ENCODE results near the gene TSHB. TPM values are rescaled to one million over a fixed set of nuclear protein-coding genes. Genes with fewer than 3 reads are reported as not detected.

Gene TSHB
- total and polyA plus RNA-seq, 2 experiments from 2014 or later: not detected

DNA sequence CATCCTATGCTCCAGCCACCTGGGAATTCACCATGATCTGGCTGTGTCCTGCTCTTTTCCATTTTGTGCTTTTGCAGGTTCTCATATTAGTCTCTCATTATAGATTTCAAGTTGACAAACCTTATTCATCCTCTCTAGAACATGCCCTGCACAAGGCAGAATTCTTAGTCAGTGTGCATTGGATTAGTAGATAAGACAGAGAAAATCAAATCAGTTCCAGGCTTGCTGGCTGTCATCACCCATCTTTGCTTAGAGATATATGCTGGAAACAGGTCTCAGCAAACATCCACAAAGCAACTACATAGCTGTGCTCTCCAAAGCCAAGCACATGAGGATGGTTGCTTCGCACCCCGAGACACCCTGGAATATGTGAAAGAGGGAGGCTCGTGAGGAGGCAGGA is 34.8 kb downstream of the TSHB start:
- Histone ChIP-seq H3K9ac (no peak overlapping the region), H3K4me3 (no peak overlapping the region), H2AFZ (no peak overlapping the region), H3K9me2 (ENCODE audit: insufficient read depth) (no peaks in the 10 kb centered on the region), H3K27ac (no peak overlapping the region), H3K27me3 (replicated peaks; ENCODE audit: insufficient read depth) (no peaks in the 10 kb centered on the region), H3K36me3 (ENCODE audit: low read depth) (no peaks in the 10 kb centered on the region), H3F3A (ENCODE audit: insufficient read depth) (peaks cover 27% of the 10 kb centered on the region), H3K4me2 (ENCODE audit: unreplicated experiment) (no peak overlapping the region), H3K9me3 (ENCODE audit: low read depth) (no peaks in the 10 kb centered on the region), H4K20me1 (ENCODE audit: insufficient read depth) (no peaks in the 10 kb centered on the region), H3K79me2 (ENCODE audit: insufficient read depth) (no peaks in the 10 kb centered on the region), H3K4me1 (ENCODE audit: insufficient read depth) (peaks cover 26% of the 10 kb centered on the region)
- in situ Hi-C loops (cut with MboI): no loop called here
- TF ChIP-seq EZH2 (IDR thresholded peaks at IDR 0.05; ENCODE audit: insufficient read depth, poor library complexity, severe bottlenecking) (no peak), EZH2phosphoT487 (IDR thresholded peaks at IDR 0.05; ENCODE audit: insufficient read depth, low read depth) (no peak)
- WGBS, 2 experiments (ENCODE audit: low coverage in 1 of 2, low lambda C conversion rate in 2 of 2, missing lambda C conversion rate in 2 of 2): 72 to 79% methylated on average over 3 of the region's 3 CpGs
- DNase-seq: no peak

DNA sequence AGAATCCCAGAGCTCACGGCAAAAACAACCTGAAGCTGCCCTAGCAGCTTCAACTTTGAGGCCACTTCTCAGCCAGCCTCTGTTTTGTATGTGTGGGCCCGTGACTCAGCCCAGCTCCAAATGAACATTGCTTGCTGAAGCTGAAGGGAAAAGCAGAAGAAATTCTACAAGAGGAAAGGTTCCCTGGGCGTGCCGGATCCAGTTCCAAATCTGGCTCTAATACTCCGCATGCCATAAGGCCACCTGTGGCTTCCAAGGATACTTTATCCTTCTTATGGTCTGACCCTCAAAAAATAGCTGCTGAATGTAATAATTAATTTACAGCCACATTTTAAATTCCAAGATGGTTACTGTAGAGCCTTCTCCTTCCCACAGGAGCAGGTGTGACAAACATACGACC is 35.4 kb downstream of the TSHB start:
- H3K79me2 ChIP-seq (ENCODE audit: insufficient read depth): no peaks in the 10 kb centered on the region
- H3K9me3 ChIP-seq (ENCODE audit: low read depth): no peaks in the 10 kb centered on the region
- H3K4me1 ChIP-seq (ENCODE audit: insufficient read depth): peaks cover 29% of the 10 kb centered on the region
- H2AFZ ChIP-seq: no peak overlapping the region
- no peak overlapping the region for H3K9ac ChIP-seq
- no peaks in the 10 kb centered on the region for H3K36me3 ChIP-seq (ENCODE audit: low read depth)
- no peaks in the 10 kb centered on the region for H4K20me1 ChIP-seq (ENCODE audit: insufficient read depth)
- H3F3A ChIP-seq (ENCODE audit: insufficient read depth): peaks cover 29% of the 10 kb centered on the region
- in situ Hi-C loops (cut with MboI): no loop called here
- H3K27ac ChIP-seq: no peak overlapping the region
- H3K4me3 ChIP-seq: no peak overlapping the region
- H3K4me2 ChIP-seq (ENCODE audit: unreplicated experiment): no peak overlapping the region
- H3K9me2 ChIP-seq (ENCODE audit: insufficient read depth): no peaks in the 10 kb centered on the region
- no peaks in the 10 kb centered on the region for H3K27me3 ChIP-seq (replicated peaks; ENCODE audit: insufficient read depth)
- 75 to 82% methylated on average over 6 of the region's 6 CpGs for WGBS, 2 experiments (ENCODE audit: low coverage in 1 of 2, low lambda C conversion rate in 2 of 2, missing lambda C conversion rate in 2 of 2)
- DNase-seq: peak; percentile 36
- TF ChIP-seq EZH2 (IDR thresholded peaks at IDR 0.05; ENCODE audit: insufficient read depth, poor library complexity, severe bottlenecking) (no peak), EZH2phosphoT487 (IDR thresholded peaks at IDR 0.05; ENCODE audit: insufficient read depth, low read depth) (no peak)

DNA sequence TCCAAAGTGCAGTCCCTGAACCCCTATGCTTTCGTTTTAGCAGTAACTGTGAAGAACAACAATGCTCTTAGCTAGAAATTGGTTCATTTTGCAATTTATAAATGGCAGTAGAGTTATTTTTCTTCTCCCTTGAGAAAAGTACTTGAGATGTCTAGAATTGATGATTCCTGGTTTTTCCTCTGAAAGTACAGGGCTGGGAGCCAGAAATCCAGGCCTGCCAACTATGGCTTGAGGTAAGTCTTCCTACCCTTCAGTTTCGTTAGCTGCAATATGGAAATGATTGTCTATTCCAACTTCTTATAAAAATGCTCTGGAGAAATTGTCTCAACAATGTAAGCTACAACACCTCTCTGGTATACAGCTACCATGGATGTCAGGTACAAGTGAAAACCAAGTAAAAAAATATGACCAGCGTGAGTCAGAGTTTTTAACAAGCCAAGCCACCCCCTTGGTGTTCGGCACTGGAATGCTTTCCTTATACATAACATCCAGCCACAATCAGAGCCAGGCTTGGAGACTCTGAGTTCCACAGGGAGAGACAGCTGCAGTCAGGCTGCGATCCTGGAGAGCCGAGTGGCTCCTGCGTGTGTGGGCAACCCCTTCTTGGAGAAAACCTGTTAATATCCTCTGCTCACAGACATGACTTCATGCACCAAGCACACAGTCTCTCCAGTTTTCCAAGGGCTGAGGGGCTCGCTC is 37.7 kb downstream of the TSHB start:
- in situ Hi-C loops (cut with MboI): no loop called here
- Histone ChIP-seq H3K27ac (peak overlapping the region; percentile 40), H3K9me2 (ENCODE audit: insufficient read depth) (no peaks in the 10 kb centered on the region), H3K4me1 (ENCODE audit: insufficient read depth) (peaks cover 31% of the 10 kb centered on the region), H3K4me2 (ENCODE audit: unreplicated experiment) (peak overlapping the region; percentile 41), H3K79me2 (ENCODE audit: insufficient read depth) (no peaks in the 10 kb centered on the region), H4K20me1 (ENCODE audit: insufficient read depth) (no peaks in the 10 kb centered on the region), H3K9me3 (ENCODE audit: low read depth) (no peaks in the 10 kb centered on the region), H3K9ac (no peak overlapping the region), H3K36me3 (ENCODE audit: low read depth) (no peaks in the 10 kb centered on the region), H3F3A (ENCODE audit: insufficient read depth) (peaks cover 31% of the 10 kb centered on the region), H2AFZ (no peak overlapping the region), H3K4me3 (no peak overlapping the region), H3K27me3 (replicated peaks; ENCODE audit: insufficient read depth) (no peaks in the 10 kb centered on the region)
- no peak for TF ChIP-seq EZH2phosphoT487 (IDR thresholded peaks at IDR 0.05; ENCODE audit: insufficient read depth, low read depth)
- WGBS, 2 experiments (ENCODE audit: low coverage in 1 of 2, low lambda C conversion rate in 2 of 2, missing lambda C conversion rate in 2 of 2): 25 to 27% methylated on average over 8 of the region's 8 CpGs
- peak; percentile 87 for DNase-seq

DNA sequence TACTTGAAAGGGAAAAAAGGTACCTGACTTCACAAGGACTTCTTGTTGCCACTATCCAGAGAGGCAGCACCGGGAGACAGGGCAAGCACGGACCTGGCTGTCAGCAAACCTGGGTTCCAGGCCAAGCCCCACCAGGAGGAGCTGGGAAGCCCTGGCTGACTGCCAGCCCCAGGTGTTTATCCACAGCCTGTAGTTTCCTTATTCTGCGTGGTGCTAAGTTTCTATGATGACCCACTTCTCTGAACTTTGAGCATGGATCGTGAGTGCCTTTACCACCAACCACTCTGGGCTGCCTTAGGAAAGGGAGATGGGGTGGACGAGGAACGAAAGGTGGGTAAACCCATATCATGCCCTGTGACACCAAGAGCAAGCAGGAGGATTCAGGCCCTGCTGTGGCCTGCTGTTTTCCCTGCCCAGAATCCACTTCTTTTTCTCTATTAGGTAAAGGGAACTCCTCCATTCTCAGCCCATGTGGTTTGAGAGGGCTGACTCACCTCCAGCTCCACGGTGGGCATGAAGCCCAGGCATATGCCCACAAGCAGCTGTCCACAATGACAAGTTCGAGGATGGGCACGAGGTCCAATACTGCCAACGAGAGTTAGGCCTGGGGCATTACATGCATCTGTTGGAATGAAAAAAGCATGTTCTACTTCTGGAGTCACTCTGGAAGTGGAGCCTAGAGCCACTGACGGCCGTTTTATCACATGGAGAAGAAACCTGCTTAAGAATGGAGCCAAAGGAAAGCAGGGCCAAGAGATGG is 39.4 kb downstream of the TSHB start:
- no peak overlapping the region for H3K9ac ChIP-seq
- 57 to 60% methylated on average over 12 of the region's 12 CpGs for WGBS, 2 experiments (ENCODE audit: low coverage in 1 of 2, low lambda C conversion rate in 2 of 2, missing lambda C conversion rate in 2 of 2)
- H3K36me3 ChIP-seq (ENCODE audit: low read depth): no peaks in the 10 kb centered on the region
- in situ Hi-C loops (cut with MboI): no loop called here
- H3K4me2 ChIP-seq (ENCODE audit: unreplicated experiment): peak overlapping the region; percentile 25
- no peaks in the 10 kb centered on the region for H3K9me2 ChIP-seq (ENCODE audit: insufficient read depth)
- no peaks in the 10 kb centered on the region for H3K9me3 ChIP-seq (ENCODE audit: low read depth)
- H3K4me1 ChIP-seq (ENCODE audit: insufficient read depth): peaks cover 31% of the 10 kb centered on the region
- 0 out of 2 replicates have a peak overlapping the region, but pooled peaks have one; percentile 23 for H3K27ac ChIP-seq
- no peak overlapping the region for H3K4me3 ChIP-seq
- DNase-seq: peak; percentile 90
- H3F3A ChIP-seq (ENCODE audit: insufficient read depth): peaks cover 31% of the 10 kb centered on the region
- no peaks in the 10 kb centered on the region for H3K27me3 ChIP-seq (replicated peaks; ENCODE audit: insufficient read depth)
- no peak overlapping the region for H2AFZ ChIP-seq
- no peaks in the 10 kb centered on the region for H3K79me2 ChIP-seq (ENCODE audit: insufficient read depth)
- TF ChIP-seq EZH2phosphoT487 (IDR thresholded peaks at IDR 0.05; ENCODE audit: insufficient read depth, low read depth) (no peak), EZH2 (IDR thresholded peaks at IDR 0.05; ENCODE audit: insufficient read depth, poor library complexity, severe bottlenecking) (no peak)
- H4K20me1 ChIP-seq (ENCODE audit: insufficient read depth): no peaks in the 10 kb centered on the region

All from GM23248 (cell line).